Duodenal mucosa (tissue), 2 donors: Measurements from ENCODE around the gene STX2.
"Not testable (repeated sequence)": the region's sequence is repeated elsewhere in the genome, so short reads cannot be mapped to it uniquely, and the experiment has no call there.

ENCODE experiments used
- H3K27ac ChIP-seq: one replicate; pipeline ENCODE4 v1.7.0; 2013; ENCODE audit warnings: low read depth, low read length
- H3K27me3 ChIP-seq, 2 donors: one replicate each; pipeline ENCODE4 v1.7.0; 2013; ENCODE audit warnings: low read length in 2 of 2, control low read depth in 1 of 2; ENCODE audit not compliant: insufficient read depth in 2 of 2, control insufficient read depth in 1 of 2
- H3K36me3 ChIP-seq, 2 donors: one replicate each; pipeline ENCODE4 v1.7.0; 2013; ENCODE audit warnings: low read length in 2 of 2, control low read depth in 1 of 2; ENCODE audit not compliant: insufficient read depth in 2 of 2, control insufficient read depth in 1 of 2
- H3K4me1 ChIP-seq, 2 donors: one replicate each; pipeline ENCODE4 v1.7.0; 2013; ENCODE audit warnings: low read length in 2 of 2, control low read depth in 1 of 2; ENCODE audit not compliant: insufficient read depth in 2 of 2, control insufficient read depth in 1 of 2
- H3K4me3 ChIP-seq, 2 donors: one replicate each; pipeline ENCODE4 v1.7.0; 2013; ENCODE audit warnings: low read length in 2 of 2, low read depth in 1 of 2
- H3K9ac ChIP-seq, 2 donors: one replicate each; pipeline ENCODE4 v1.7.0; 2013; ENCODE audit warnings: low read length in 2 of 2, low read depth in 1 of 2
- H3K9me3 ChIP-seq, 2 donors: one replicate each; pipeline ENCODE4 v1.7.0; 2013; ENCODE audit warnings: low read length in 2 of 2, control low read depth in 1 of 2; ENCODE audit not compliant: control insufficient read depth in 1 of 2

The STX2 gene

GRCh38 chr12:130838951-130839769 is at the start of gene STX2:
Gene STX2, minus strand, starts transcription at chr12:130839250. Its CDS starts 151 bp downstream, at chr12:130839099.
- Histone ChIP-seq H3K4me3 (peak within 1 kb of the TSS; percentile 51 to 78), H3K4me1 (peaks cover 11 to 16% of the 10 kb centered on the region in 2 donors), H3K9me3 (no peaks in the 10 kb centered on the region), H3K27me3 (peaks cover 0 to 5% of the 10 kb centered on the region in 2 donors), H3K36me3 (no peaks in the 10 kb centered on the region), H3K9ac (peak within 1 kb of the TSS; percentile 28 to 39), H3K27ac (no peak within 1 kb of the TSS)

GRCh38 chr12:130887190-130887589 is 48.1 kb upstream of the STX2 start:
- H3K4me1 ChIP-seq, H3K4me3 ChIP-seq, H3K27me3 ChIP-seq, H3K36me3 ChIP-seq, H3K27ac ChIP-seq, H3K9ac ChIP-seq, H3K9me3 ChIP-seq: not testable (repeated sequence)

- peaks cover 14 to 17% of the 10 kb centered on the region in 2 donors for H3K4me1 ChIP-seq
- H3K4me3 ChIP-seq = no peak overlapping the region
- no peaks in the 10 kb centered on the region for H3K27me3 ChIP-seq
- no peak overlapping the region for H3K27ac ChIP-seq
- no peak overlapping the region for H3K9ac ChIP-seq
- H3K36me3 ChIP-seq = peaks cover 0 to 9% of the 10 kb centered on the region in 2 donors
- no peaks in the 10 kb centered on the region for H3K9me3 ChIP-seq
These were observed 42.5 kb upstream of the STX2 start for GRCh38 chr12:130881548-130881947.

- no peaks in the 10 kb centered on the region for H3K9me3 ChIP-seq
These were observed 42.0 kb upstream of the STX2 start for GRCh38 chr12:130881046-130881445.

GRCh38 chr12:130880411-130880885 is 41.4 kb upstream of the STX2 start:
- Histone ChIP-seq H3K27ac (no peak overlapping the region), H3K4me1 (peaks cover 14 to 17% of the 10 kb centered on the region in 2 donors), H3K27me3 (no peaks in the 10 kb centered on the region), H3K36me3 (peaks cover 6 to 18% of the 10 kb centered on the region in 2 donors), H3K9ac (peak overlapping the region; percentile 12 to 30), H3K9me3 (no peaks in the 10 kb centered on the region), H3K4me3 (peak overlapping the region; percentile 53 to 67)

More at GRCh38 chr12:130881046-130881445, 42.0 kb upstream of the STX2 start:
- Histone ChIP-seq H3K4me1 (peaks cover 14 to 17% of the 10 kb centered on the region in 2 donors), H3K4me3 (no peak overlapping the region), H3K36me3 (peaks cover 5 to 14% of the 10 kb centered on the region in 2 donors), H3K27me3 (no peaks in the 10 kb centered on the region), H3K9ac (no peak overlapping the region), H3K27ac (no peak overlapping the region)

- no peak overlapping the region for H3K27ac ChIP-seq
- H3K4me3 ChIP-seq = peak overlapping the region; percentile 53 to 67
- H3K9ac ChIP-seq = peak overlapping the region; percentile 12 to 30
- peaks cover 14 to 17% of the 10 kb centered on the region in 2 donors for H3K4me1 ChIP-seq
- peaks cover 9 to 24% of the 10 kb centered on the region in 2 donors for H3K36me3 ChIP-seq
- no peaks in the 10 kb centered on the region for H3K27me3 ChIP-seq
- H3K9me3 ChIP-seq = no peaks in the 10 kb centered on the region
These were observed 40.8 kb upstream of the STX2 start for GRCh38 chr12:130879781-130880389.

GRCh38 chr12:130879212-130879686 is 40.2 kb upstream of the STX2 start:
- H3K27ac ChIP-seq = no peak overlapping the region
- H3K9ac ChIP-seq = no peak overlapping the region
- peaks cover 14 to 20% of the 10 kb centered on the region in 2 donors for H3K4me1 ChIP-seq
- H3K27me3 ChIP-seq = no peaks in the 10 kb centered on the region
- H3K9me3 ChIP-seq = no peaks in the 10 kb centered on the region
- peak overlapping the region in 1 of 2 donors; percentile 34 for H3K4me3 ChIP-seq
- peaks cover 16 to 30% of the 10 kb centered on the region in 2 donors for H3K36me3 ChIP-seq

- Histone ChIP-seq H3K36me3 (peaks cover 16 to 38% of the 10 kb centered on the region in 2 donors), H3K27ac (no peak overlapping the region), H3K27me3 (no peaks in the 10 kb centered on the region), H3K4me3 (no peak overlapping the region), H3K9me3 (no peaks in the 10 kb centered on the region), H3K4me1 (peaks cover 16 to 27% of the 10 kb centered on the region in 2 donors), H3K9ac (no peak overlapping the region)
These were observed 39.4 kb upstream of the STX2 start for GRCh38 chr12:130878193-130879185.

GRCh38 chr12:130877333-130877732 is 38.3 kb upstream of the STX2 start:
- H3K27me3 ChIP-seq = no peaks in the 10 kb centered on the region
- H3K36me3 ChIP-seq = peaks cover 16 to 38% of the 10 kb centered on the region in 2 donors
- no peak overlapping the region for H3K9ac ChIP-seq
- H3K9me3 ChIP-seq = no peaks in the 10 kb centered on the region
- H3K4me3 ChIP-seq = no peak overlapping the region
- peaks cover 26 to 37% of the 10 kb centered on the region in 2 donors for H3K4me1 ChIP-seq
- H3K27ac ChIP-seq = no peak overlapping the region
